ENCODE measurements around the gene ZNF100. TPM values are rescaled to one million over a fixed set of nuclear protein-coding genes. Genes with fewer than 3 reads are reported as not detected.
"Not testable (repeated sequence)": the region's sequence is repeated elsewhere in the genome, so short reads cannot be mapped to it uniquely, and the experiment has no call there.

Gene ZNF100
- polyA plus RNA-seq, 3 donors = 2.1 to 10.8 (median 8.6) TPM

- Mint-ChIP-seq H3K4me3 (no peak overlapping the region), H3K27me3 (ENCODE audit: low read depth in 3 of 3) (no peaks in the 10 kb centered on the region), H3K9me3 (peaks cover 27 to 68% (median 45%) of the 10 kb centered on the region in 7 donors), H3K27ac (no peak overlapping the region), H3K4me1 (no peaks in the 10 kb centered on the region), H3K36me3 (no peaks in the 10 kb centered on the region)
- H3K4me2 ChIP-seq (replicated peaks; ENCODE audit: extremely low read depth, low read length, poor library complexity, severe bottlenecking) = no peak overlapping the region
- H3K9ac ChIP-seq (ENCODE audit: insufficient read depth, low read length, poor library complexity, severe bottlenecking) = no peak overlapping the region
- H3K79me2 ChIP-seq (ENCODE audit: insufficient read depth, low read length) = no peaks in the 10 kb centered on the region
- H2AFZ ChIP-seq (ENCODE audit: insufficient read depth, low read depth, low read length, poor library complexity, severe bottlenecking) = no peak overlapping the region
- intact Hi-C loops (cut with micrococcal nuclease) = no loop called here
- H3K27me3 ChIP-seq (ENCODE audit: control insufficient read depth in 2 of 2, insufficient read depth in 2 of 2, low read length in 2 of 2) = no peaks in the 10 kb centered on the region
- 83% methylated on average over 1 of the region's 5 CpGs for WGBS (ENCODE audit: insufficient coverage)
- no peak for DNase-seq
- no peaks in the 10 kb centered on the region for H3K4me1 ChIP-seq (ENCODE audit: control insufficient read depth in 1 of 2, insufficient read depth in 2 of 2, low read length in 2 of 2)
- H3K9me3 ChIP-seq (replicated peaks in 1 of 2; ENCODE audit: control insufficient read depth in 1 of 2, insufficient read depth in 1 of 2, low read length in 2 of 2) = peaks cover 40 to 88% of the 10 kb centered on the region in 2 donors
- H3K36me3 ChIP-seq (replicated peaks in 1 of 2; ENCODE audit: control insufficient read depth in 1 of 2, insufficient read depth in 2 of 2, low read length in 2 of 2) = no peaks in the 10 kb centered on the region
- no peak for TF ChIP-seq CTCF (IDR thresholded peaks at IDR 0.05)
- no peaks in the 10 kb centered on the region for H4K20me1 ChIP-seq (ENCODE audit: insufficient read depth, low read length)
- no peak overlapping the region for H3K27ac ChIP-seq (ENCODE audit: low read depth in 1 of 2, low read length in 2 of 2)
- H3K4me3 ChIP-seq (replicated peaks in 1 of 3; ENCODE audit: low read depth in 2 of 3, low read length in 3 of 3) = no peak overlapping the region
These were observed 22.2 kb upstream of the ZNF100 start for GRCh38 chr19:21789466-21790085.

- TF ChIP-seq CTCF (IDR thresholded peaks at IDR 0.05) = no peak
- H3K9me3 ChIP-seq (replicated peaks in 1 of 2; ENCODE audit: control insufficient read depth in 1 of 2, insufficient read depth in 1 of 2, low read length in 2 of 2) = peaks cover 40 to 84% of the 10 kb centered on the region in 2 donors
- Mint-ChIP-seq H3K27me3 (ENCODE audit: low read depth in 3 of 3) (no peaks in the 10 kb centered on the region), H3K27ac (no peak overlapping the region), H3K9me3 (peaks cover 22 to 59% (median 47%) of the 10 kb centered on the region in 7 donors), H3K36me3 (no peaks in the 10 kb centered on the region), H3K4me3 (no peak overlapping the region), H3K4me1 (no peaks in the 10 kb centered on the region)
- H3K79me2 ChIP-seq (ENCODE audit: insufficient read depth, low read length) = no peaks in the 10 kb centered on the region
- intact Hi-C loops (cut with micrococcal nuclease) = no loop called here
- no peaks in the 10 kb centered on the region for H3K36me3 ChIP-seq (replicated peaks in 1 of 2; ENCODE audit: control insufficient read depth in 1 of 2, insufficient read depth in 2 of 2, low read length in 2 of 2)
- no peak overlapping the region for H3K4me3 ChIP-seq (replicated peaks in 1 of 3; ENCODE audit: low read depth in 2 of 3, low read length in 3 of 3)
- WGBS (ENCODE audit: insufficient coverage) = 95% methylated on average over 3 of the region's 3 CpGs
- H3K4me1 ChIP-seq (ENCODE audit: control insufficient read depth in 1 of 2, insufficient read depth in 2 of 2, low read length in 2 of 2) = no peaks in the 10 kb centered on the region
- H3K27me3 ChIP-seq (ENCODE audit: control insufficient read depth in 2 of 2, insufficient read depth in 2 of 2, low read length in 2 of 2) = no peaks in the 10 kb centered on the region
- DNase-seq = no peak
- no peak overlapping the region for H3K4me2 ChIP-seq (replicated peaks; ENCODE audit: extremely low read depth, low read length, poor library complexity, severe bottlenecking)
- no peak overlapping the region for H3K9ac ChIP-seq (ENCODE audit: insufficient read depth, low read length, poor library complexity, severe bottlenecking)
- H2AFZ ChIP-seq (ENCODE audit: insufficient read depth, low read depth, low read length, poor library complexity, severe bottlenecking) = no peak overlapping the region
- H3K27ac ChIP-seq (ENCODE audit: low read depth in 1 of 2, low read length in 2 of 2) = no peak overlapping the region
- no peaks in the 10 kb centered on the region for H4K20me1 ChIP-seq (ENCODE audit: insufficient read depth, low read length)
These were observed 19.6 kb upstream of the ZNF100 start for GRCh38 chr19:21786936-21787335.

- H3K36me3 Mint-ChIP-seq = not testable (repeated sequence)
These were observed 8.4 kb upstream of the ZNF100 start for GRCh38 chr19:21775792-21776191.

More at GRCh38 chr19:21775792-21776191, 8.4 kb upstream of the ZNF100 start:
- H3K9me3 ChIP-seq (replicated peaks in 1 of 2; ENCODE audit: control insufficient read depth in 1 of 2, insufficient read depth in 1 of 2, low read length in 2 of 2) = peaks cover 30 to 49% of the 10 kb centered on the region in 2 donors
- H3K27me3 Mint-ChIP-seq (ENCODE audit: low read depth in 3 of 3); H3K79me2 ChIP-seq (ENCODE audit: insufficient read depth, low read length); H3K9ac ChIP-seq (ENCODE audit: insufficient read depth, low read length, poor library complexity, severe bottlenecking); H3K36me3 ChIP-seq (replicated peaks in 1 of 2; ENCODE audit: control insufficient read depth in 1 of 2, insufficient read depth in 2 of 2, low read length in 2 of 2); H3K4me3 Mint-ChIP-seq; H3K27me3 ChIP-seq (ENCODE audit: control insufficient read depth in 2 of 2, insufficient read depth in 2 of 2, low read length in 2 of 2); H3K27ac Mint-ChIP-seq; H3K4me1 ChIP-seq (ENCODE audit: control insufficient read depth in 1 of 2, insufficient read depth in 2 of 2, low read length in 2 of 2); H3K4me1 Mint-ChIP-seq; H4K20me1 ChIP-seq (ENCODE audit: insufficient read depth, low read length); H3K4me3 ChIP-seq (replicated peaks in 1 of 3; ENCODE audit: low read depth in 2 of 3, low read length in 3 of 3); intact Hi-C loops (cut with micrococcal nuclease); H3K27ac ChIP-seq (ENCODE audit: low read depth in 1 of 2, low read length in 2 of 2); H2AFZ ChIP-seq (ENCODE audit: insufficient read depth, low read depth, low read length, poor library complexity, severe bottlenecking); DNase-seq; H3K4me2 ChIP-seq (replicated peaks; ENCODE audit: extremely low read depth, low read length, poor library complexity, severe bottlenecking): not testable (repeated sequence)
- H3K9me3 Mint-ChIP-seq = peaks cover 15 to 65% (median 42%) of the 10 kb centered on the region in 7 donors
- 100% methylated on average over 7 of the region's 30 CpGs for WGBS (ENCODE audit: insufficient coverage)
